Measurements from ENCODE around the gene KIF27. TPM values are rescaled to one million over a fixed set of nuclear protein-coding genes. Genes with fewer than 3 reads are reported as not detected.

Gene KIF27
- 0.80 TPM for polyA plus RNA-seq (2012; ENCODE audit: insufficient read depth, insufficient read length, low read depth)

GRCh38 chr9:83920927-83921707 lies at the start of gene KIF27:
TSS of gene KIF27 (minus strand) at chr9:83921432. CDS start at chr9:83915591, 5,841 bp downstream.
- TF ChIP-seq CTCF (IDR thresholded peaks at IDR 0.05; ENCODE audit: low read depth, low read length) = peak; percentile 17
- Histone ChIP-seq H3K4me1 (peaks cover 3% of the 10 kb centered on the region), H3K4me3 (ENCODE audit: low read depth, low read length) (peak within 1 kb of the TSS; percentile 60), H3K27me3 (no peaks in the 10 kb centered on the region), H3K9me3 (no peaks in the 10 kb centered on the region), H3K36me3 (no peaks in the 10 kb centered on the region)
- peak; percentile 100 for DNase-seq

GRCh38 chr9:83969602-83970001 lies 48.4 kb upstream of the KIF27 start:
- H3K36me3 ChIP-seq = peaks cover 81% of the 10 kb centered on the region
- H3K4me1 ChIP-seq = peaks cover 21% of the 10 kb centered on the region
- H3K4me3 ChIP-seq (ENCODE audit: low read depth, low read length) = no peak overlapping the region
- no peaks in the 10 kb centered on the region for H3K27me3 ChIP-seq
- DNase-seq = no peak
- no peaks in the 10 kb centered on the region for H3K9me3 ChIP-seq
- TF ChIP-seq CTCF (IDR thresholded peaks at IDR 0.05; ENCODE audit: low read depth, low read length) = no peak

GRCh38 chr9:83967073-83967472 lies 45.8 kb upstream of the KIF27 start:
- DNase-seq = no peak
- Histone ChIP-seq H3K36me3 (peaks cover 55% of the 10 kb centered on the region), H3K9me3 (no peaks in the 10 kb centered on the region)

GRCh38 chr9:83966209-83966582 lies 45.0 kb upstream of the KIF27 start:
- TF ChIP-seq CTCF (IDR thresholded peaks at IDR 0.05; ENCODE audit: low read depth, low read length) = no peak
- Histone ChIP-seq H3K4me3 (ENCODE audit: low read depth, low read length) (no peak overlapping the region), H3K9me3 (no peaks in the 10 kb centered on the region), H3K27me3 (no peaks in the 10 kb centered on the region), H3K4me1 (peaks cover 21% of the 10 kb centered on the region), H3K36me3 (peaks cover 47% of the 10 kb centered on the region)
- DNase-seq = peak; percentile 28

More at GRCh38 chr9:83967073-83967472, 45.8 kb upstream of the KIF27 start:
- H3K4me1 ChIP-seq = peaks cover 21% of the 10 kb centered on the region
- no peaks in the 10 kb centered on the region for H3K27me3 ChIP-seq
- TF ChIP-seq CTCF (IDR thresholded peaks at IDR 0.05; ENCODE audit: low read depth, low read length) = no peak
- H3K4me3 ChIP-seq (ENCODE audit: low read depth, low read length) = no peak overlapping the region

- DNase-seq = peak; percentile 53
- TF ChIP-seq CTCF (IDR thresholded peaks at IDR 0.05; ENCODE audit: low read depth, low read length) = no peak
These were observed 44.3 kb upstream of the KIF27 start for GRCh38 chr9:83965350-83966208.

More at GRCh38 chr9:83965350-83966208, 44.3 kb upstream of the KIF27 start:
- Histone ChIP-seq H3K4me3 (ENCODE audit: low read depth, low read length) (no peak overlapping the region), H3K4me1 (peaks cover 21% of the 10 kb centered on the region), H3K36me3 (peaks cover 40% of the 10 kb centered on the region), H3K9me3 (no peaks in the 10 kb centered on the region), H3K27me3 (no peaks in the 10 kb centered on the region)

All from BE2C (cell line).